ENCODE measurements around the gene HSD17B13.

HSD17B13 gene

GRCh38 chr4:87283151-87283550 lies 39.5 kb downstream of the HSD17B13 start:
- H3K79me1 ChIP-seq (replicated peaks; ENCODE audit: low read length, poor library complexity, severe bottlenecking): no peaks in the 10 kb centered on the region
- no peak overlapping the region for H4K91ac ChIP-seq (ENCODE audit: low read length)
- no peak overlapping the region for H2BK15ac ChIP-seq (ENCODE audit: low read depth, poor library complexity, severe bottlenecking)
- peaks cover 0 to 3% of the 10 kb centered on the region in 2 experiments for H3K27me3 ChIP-seq (ENCODE audit: control insufficient read depth in 1 of 2, insufficient read depth in 1 of 2, low read length in 2 of 2)
- no peak overlapping the region for H3K27ac ChIP-seq (ENCODE audit: low read length, poor library complexity, severe bottlenecking)
- no peak overlapping the region for H4K8ac ChIP-seq (ENCODE audit: low read length)
- H2AFZ ChIP-seq (ENCODE audit: low read depth, low read length): no peak overlapping the region
- WGBS: 77% methylated on average over 2 of the region's 3 CpGs
- H3K9me3 ChIP-seq (ENCODE audit: control insufficient read depth, low read length): peaks cover 12% of the 10 kb centered on the region
- no peak overlapping the region for H3K4me2 ChIP-seq (ENCODE audit: low read length, poor library complexity, severe bottlenecking)
- no peak overlapping the region for H3K23ac ChIP-seq (ENCODE audit: low read length in 2 of 2)
- no peak overlapping the region for H3K4ac ChIP-seq (ENCODE audit: low read depth in 1 of 2, low read length in 2 of 2)
- H3K18ac ChIP-seq (ENCODE audit: low read depth in 1 of 2, low read length in 2 of 2): no peak overlapping the region
- H3K9ac ChIP-seq (ENCODE audit: low read length): no peak overlapping the region
- DNase-seq: no peak
- H2BK120ac ChIP-seq (ENCODE audit: low read depth, low read length): no peak overlapping the region
- H2BK5ac ChIP-seq (ENCODE audit: low read depth, low read length, poor library complexity, severe bottlenecking): no peak overlapping the region
- H3K4me3 ChIP-seq (ENCODE audit: insufficient read depth in 1 of 2, low read depth in 1 of 2, low read length in 2 of 2): no peak overlapping the region
- H2AK5ac ChIP-seq (ENCODE audit: low read length, severe bottlenecking): no peak overlapping the region
- no peaks in the 10 kb centered on the region for H3K4me1 ChIP-seq (ENCODE audit: control insufficient read depth, insufficient read depth, low read depth, low read length)
- no peaks in the 10 kb centered on the region for H3K36me3 ChIP-seq (ENCODE audit: control insufficient read depth in 1 of 2, insufficient read depth in 2 of 2, low read depth in 1 of 2, low read length in 2 of 2)
- no peak overlapping the region for H3K14ac ChIP-seq (ENCODE audit: low read length in 2 of 2)
- no peak overlapping the region for H2BK12ac ChIP-seq (ENCODE audit: low read length in 2 of 2)

DNA sequence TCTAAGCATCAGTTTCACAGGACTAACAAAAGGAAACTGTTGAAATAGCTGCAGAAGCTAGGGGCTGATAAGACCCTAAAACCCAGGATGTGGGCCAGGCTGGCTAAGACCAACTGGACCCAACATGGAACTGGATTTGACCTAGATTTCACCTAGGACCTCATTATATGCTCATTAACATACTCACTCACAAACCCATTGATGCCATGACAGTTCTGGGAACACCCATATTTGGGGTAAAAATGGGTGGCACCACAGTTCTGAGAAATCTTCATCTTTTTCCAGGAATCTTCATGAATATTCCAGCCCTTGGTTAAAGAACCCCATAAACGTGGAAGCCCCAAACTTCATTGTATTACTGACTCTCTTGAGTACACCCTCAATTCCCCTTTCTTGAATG lies 41.1 kb downstream of the HSD17B13 start:
- no peak overlapping the region for H3K4me3 ChIP-seq (ENCODE audit: insufficient read depth in 1 of 2, low read depth in 1 of 2, low read length in 2 of 2)
- WGBS: 78% methylated on average over 1 of the region's 1 CpG

DNA sequence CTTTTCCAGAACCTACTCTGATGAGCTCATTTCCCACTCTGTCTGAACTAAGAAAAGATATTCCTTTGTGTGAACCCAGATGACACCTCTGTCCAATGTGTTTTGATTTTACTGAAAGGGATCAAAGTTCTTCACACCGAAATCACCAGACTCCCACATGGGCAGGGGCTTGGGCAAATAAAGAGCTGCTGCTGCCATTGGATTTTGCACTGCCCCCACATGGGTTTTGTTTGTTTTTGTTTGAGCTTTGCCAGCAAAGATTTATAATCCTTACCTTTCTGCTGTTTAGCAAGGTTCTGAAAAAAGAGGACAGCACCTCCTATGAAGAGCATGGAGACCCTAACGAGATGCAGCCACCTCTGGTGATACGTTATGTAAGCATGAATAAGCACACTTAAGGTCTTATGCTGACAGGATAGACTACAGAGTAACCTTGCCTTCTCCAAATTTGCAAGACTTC lies 44.3 kb downstream of the HSD17B13 start:
- no peak overlapping the region for H3K4me3 ChIP-seq (ENCODE audit: insufficient read depth in 1 of 2, low read depth in 1 of 2, low read length in 2 of 2)
- H3K27me3 ChIP-seq (ENCODE audit: control insufficient read depth in 1 of 2, insufficient read depth in 1 of 2, low read length in 2 of 2): peaks cover 0 to 3% of the 10 kb centered on the region in 2 experiments
- WGBS: 88% methylated on average over 3 of the region's 3 CpGs
- H3K18ac ChIP-seq (ENCODE audit: low read depth in 1 of 2, low read length in 2 of 2): no peak overlapping the region
- no peak overlapping the region for H2AK5ac ChIP-seq (ENCODE audit: low read length, severe bottlenecking)
- H2BK5ac ChIP-seq (ENCODE audit: low read depth, low read length, poor library complexity, severe bottlenecking): no peak overlapping the region
- no peaks in the 10 kb centered on the region for H3K79me1 ChIP-seq (replicated peaks; ENCODE audit: low read length, poor library complexity, severe bottlenecking)
- H3K9ac ChIP-seq (ENCODE audit: low read length): no peak overlapping the region
- no peak overlapping the region for H3K27ac ChIP-seq (ENCODE audit: low read length, poor library complexity, severe bottlenecking)
- H3K4me2 ChIP-seq (ENCODE audit: low read length, poor library complexity, severe bottlenecking): no peak overlapping the region
- H4K91ac ChIP-seq (ENCODE audit: low read length): no peak overlapping the region
- DNase-seq: no peak
- no peak overlapping the region for H4K8ac ChIP-seq (ENCODE audit: low read length)
- no peak overlapping the region for H3K14ac ChIP-seq (ENCODE audit: low read length in 2 of 2)
- H3K4ac ChIP-seq (ENCODE audit: low read depth in 1 of 2, low read length in 2 of 2): no peak overlapping the region
- no peak overlapping the region for H2BK12ac ChIP-seq (ENCODE audit: low read length in 2 of 2)
- no peaks in the 10 kb centered on the region for H3K36me3 ChIP-seq (ENCODE audit: control insufficient read depth in 1 of 2, insufficient read depth in 2 of 2, low read depth in 1 of 2, low read length in 2 of 2)
- no peaks in the 10 kb centered on the region for H3K4me1 ChIP-seq (ENCODE audit: control insufficient read depth, insufficient read depth, low read depth, low read length)
- no peaks in the 10 kb centered on the region for H3K9me3 ChIP-seq (ENCODE audit: control insufficient read depth, low read length)
- no peak overlapping the region for H3K23ac ChIP-seq (ENCODE audit: low read length in 2 of 2)
- no peak overlapping the region for H2BK15ac ChIP-seq (ENCODE audit: low read depth, poor library complexity, severe bottlenecking)
- H2AFZ ChIP-seq (ENCODE audit: low read depth, low read length): no peak overlapping the region
- no peak overlapping the region for H2BK120ac ChIP-seq (ENCODE audit: low read depth, low read length)

More for the DNA sequence above, 41.1 kb downstream of the HSD17B13 start:
- Histone ChIP-seq H4K8ac (ENCODE audit: low read length) (no peak overlapping the region), H3K4me1 (ENCODE audit: control insufficient read depth, insufficient read depth, low read depth, low read length) (no peaks in the 10 kb centered on the region), H2AK5ac (ENCODE audit: low read length, severe bottlenecking) (no peak overlapping the region), H2BK12ac (ENCODE audit: low read length in 2 of 2) (no peak overlapping the region), H2BK5ac (ENCODE audit: low read depth, low read length, poor library complexity, severe bottlenecking) (no peak overlapping the region), H3K4me2 (ENCODE audit: low read length, poor library complexity, severe bottlenecking) (no peak overlapping the region), H3K14ac (ENCODE audit: low read length in 2 of 2) (no peak overlapping the region), H3K9me3 (ENCODE audit: control insufficient read depth, low read length) (peaks cover 9% of the 10 kb centered on the region), H2BK120ac (ENCODE audit: low read depth, low read length) (no peak overlapping the region), H3K36me3 (ENCODE audit: control insufficient read depth in 1 of 2, insufficient read depth in 2 of 2, low read depth in 1 of 2, low read length in 2 of 2) (no peaks in the 10 kb centered on the region), H3K27me3 (ENCODE audit: control insufficient read depth in 1 of 2, insufficient read depth in 1 of 2, low read length in 2 of 2) (peaks cover 0 to 3% of the 10 kb centered on the region in 2 experiments), H3K4ac (ENCODE audit: low read depth in 1 of 2, low read length in 2 of 2) (no peak overlapping the region), H3K9ac (ENCODE audit: low read length) (no peak overlapping the region), H3K79me1 (replicated peaks; ENCODE audit: low read length, poor library complexity, severe bottlenecking) (no peaks in the 10 kb centered on the region), H3K23ac (ENCODE audit: low read length in 2 of 2) (no peak overlapping the region), H2BK15ac (ENCODE audit: low read depth, poor library complexity, severe bottlenecking) (no peak overlapping the region), H3K18ac (ENCODE audit: low read depth in 1 of 2, low read length in 2 of 2) (no peak overlapping the region), H3K27ac (ENCODE audit: low read length, poor library complexity, severe bottlenecking) (no peak overlapping the region), H4K91ac (ENCODE audit: low read length) (no peak overlapping the region), H2AFZ (ENCODE audit: low read depth, low read length) (no peak overlapping the region)
- no peak for DNase-seq

DNA sequence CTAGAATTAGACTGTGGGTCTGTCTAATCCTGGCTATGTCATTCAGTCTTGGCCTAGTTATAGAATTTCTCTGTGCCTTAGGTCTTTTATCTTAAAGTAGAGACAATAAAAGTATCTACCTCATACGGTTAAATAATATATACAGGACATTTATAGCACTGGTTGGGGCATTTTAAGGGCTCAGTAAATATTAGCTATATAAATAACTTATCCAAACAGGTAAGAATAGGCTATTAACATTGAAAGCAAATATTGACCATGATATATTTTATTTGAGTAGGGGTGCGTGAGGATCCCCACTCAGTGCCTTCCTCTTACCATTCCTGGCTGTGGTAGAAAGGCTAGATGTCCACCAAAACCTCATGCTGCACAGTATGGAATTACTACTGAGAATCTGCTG lies 47.4 kb downstream of the HSD17B13 start:
- no peak for DNase-seq
- WGBS: 100% methylated on average over 1 of the region's 2 CpGs
- Histone ChIP-seq H3K36me3 (ENCODE audit: control insufficient read depth in 1 of 2, insufficient read depth in 2 of 2, low read depth in 1 of 2, low read length in 2 of 2) (no peaks in the 10 kb centered on the region), H4K91ac (ENCODE audit: low read length) (no peak overlapping the region), H3K9me3 (ENCODE audit: control insufficient read depth, low read length) (no peaks in the 10 kb centered on the region), H3K27me3 (ENCODE audit: control insufficient read depth in 1 of 2, insufficient read depth in 1 of 2, low read length in 2 of 2) (no peaks in the 10 kb centered on the region), H3K4me1 (ENCODE audit: control insufficient read depth, insufficient read depth, low read depth, low read length) (no peaks in the 10 kb centered on the region), H2BK120ac (ENCODE audit: low read depth, low read length) (no peak overlapping the region), H2BK5ac (ENCODE audit: low read depth, low read length, poor library complexity, severe bottlenecking) (no peak overlapping the region), H3K4me3 (ENCODE audit: insufficient read depth in 1 of 2, low read depth in 1 of 2, low read length in 2 of 2) (no peak overlapping the region), H3K79me1 (replicated peaks; ENCODE audit: low read length, poor library complexity, severe bottlenecking) (no peaks in the 10 kb centered on the region), H3K27ac (ENCODE audit: low read length, poor library complexity, severe bottlenecking) (no peak overlapping the region), H3K14ac (ENCODE audit: low read length in 2 of 2) (no peak overlapping the region), H3K4me2 (ENCODE audit: low read length, poor library complexity, severe bottlenecking) (no peak overlapping the region), H3K23ac (ENCODE audit: low read length in 2 of 2) (no peak overlapping the region), H3K9ac (ENCODE audit: low read length) (no peak overlapping the region), H2BK15ac (ENCODE audit: low read depth, poor library complexity, severe bottlenecking) (no peak overlapping the region), H2AFZ (ENCODE audit: low read depth, low read length) (no peak overlapping the region), H4K8ac (ENCODE audit: low read length) (no peak overlapping the region), H3K18ac (ENCODE audit: low read depth in 1 of 2, low read length in 2 of 2) (no peak overlapping the region), H2BK12ac (ENCODE audit: low read length in 2 of 2) (no peak overlapping the region), H2AK5ac (ENCODE audit: low read length, severe bottlenecking) (no peak overlapping the region), H3K4ac (ENCODE audit: low read depth in 1 of 2, low read length in 2 of 2) (no peak overlapping the region)

Measured in mesenchymal stem cell (in vitro differentiated cells and primary cell).